IPS-18c (cell line): ENCODE measurements around the gene CIB1.

Source experiments
- H3K4me3 ChIP-seq: 2 replicates; pipeline ENCODE4 v1.7.0; 2013; ENCODE audit warnings: low read depth, mild to moderate bottlenecking, low read length, moderate library complexity; ENCODE audit not compliant: insufficient read depth
- H3K9me3 ChIP-seq: one replicate; pipeline ENCODE4 v1.6.1; 2013; ENCODE audit warnings: mild to moderate bottlenecking, low read length, moderate library complexity; ENCODE audit not compliant: control insufficient read depth, insufficient read depth

CIB1 gene

GRCh38 chr15:90207252-90207651 is 26.5 kb downstream of the CIB1 start:
- Histone ChIP-seq H3K9me3 (no peaks in the 10 kb centered on the region), H3K4me3 (no peak overlapping the region)

DNA sequence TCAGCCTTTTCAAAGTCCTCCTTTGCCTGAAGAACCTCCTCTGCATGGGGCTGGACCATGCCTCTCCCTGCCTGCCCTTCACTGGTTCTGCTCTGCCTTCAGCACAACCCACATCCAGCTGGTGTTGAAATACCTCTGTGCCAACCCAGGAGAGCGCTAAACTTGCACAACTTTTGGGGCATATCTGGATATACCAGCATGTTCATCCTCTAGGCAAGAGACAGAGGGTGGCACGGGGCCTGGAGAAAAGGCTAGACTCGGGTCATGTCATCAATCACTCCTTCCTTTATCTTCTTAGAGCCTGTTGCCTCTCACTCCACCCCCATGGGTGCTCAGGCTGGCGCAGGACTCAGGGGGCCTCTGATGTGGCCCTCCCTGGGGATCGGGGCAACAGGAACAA is 27.9 kb downstream of the CIB1 start:
- Histone ChIP-seq H3K4me3 (no peak overlapping the region; the same call in 1 of the 2 replicates), H3K9me3 (no peaks in the 10 kb centered on the region)

GRCh38 chr15:90205050-90205848 is 28.5 kb downstream of the CIB1 start:
- no peak overlapping the region for H3K4me3 ChIP-seq

GRCh38 chr15:90203922-90204321 is 29.8 kb downstream of the CIB1 start:
- no peaks in the 10 kb centered on the region for H3K9me3 ChIP-seq
- H3K4me3 ChIP-seq, result no peak overlapping the region

More at GRCh38 chr15:90205050-90205848, 28.5 kb downstream of the CIB1 start:
- H3K9me3 ChIP-seq, result no peaks in the 10 kb centered on the region

- no peaks in the 10 kb centered on the region for H3K9me3 ChIP-seq
- H3K4me3 ChIP-seq, result no peak overlapping the region
These were observed 30.3 kb downstream of the CIB1 start for GRCh38 chr15:90203473-90203872.

DNA sequence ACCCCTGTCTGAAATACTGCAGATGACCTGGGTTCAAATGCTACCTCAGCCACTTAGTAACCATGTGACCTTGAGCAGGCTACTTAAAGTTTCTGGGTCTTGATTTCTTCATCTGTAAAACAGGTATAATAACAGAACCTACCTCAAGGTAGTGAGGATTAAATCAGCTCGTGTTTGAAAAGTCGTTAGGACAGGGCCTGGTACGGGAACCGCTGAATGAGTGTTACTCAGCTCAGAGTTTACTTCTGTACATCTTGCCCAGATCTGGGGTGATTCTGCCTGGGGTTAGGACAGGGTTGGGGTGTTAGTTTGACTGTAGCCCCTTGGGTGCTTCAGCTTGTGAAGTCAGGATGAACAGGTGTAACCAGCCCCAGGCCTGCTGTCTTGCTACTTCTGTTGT is 30.8 kb downstream of the CIB1 start:
- peak overlapping the region; percentile 91; the same call in 1 of the 2 replicates for H3K4me3 ChIP-seq
- H3K9me3 ChIP-seq, result no peaks in the 10 kb centered on the region

- Histone ChIP-seq H3K4me3 (peak overlapping the region; percentile 91), H3K9me3 (no peaks in the 10 kb centered on the region)
These were observed 31.8 kb downstream of the CIB1 start for GRCh38 chr15:90201944-90202375.

- H3K4me3 ChIP-seq, result peak within 1 kb of the TSS; percentile 91
- no peaks in the 10 kb centered on the region for H3K9me3 ChIP-seq
These were observed 32.4 kb downstream of the CIB1 start, which contains the start of gene SEMA4B for GRCh38 chr15:90201130-90201943. Gene SEMA4B, plus strand, starts transcription at chr15:90201330. Its CDS starts 249 bp downstream, at chr15:90201579.

DNA sequence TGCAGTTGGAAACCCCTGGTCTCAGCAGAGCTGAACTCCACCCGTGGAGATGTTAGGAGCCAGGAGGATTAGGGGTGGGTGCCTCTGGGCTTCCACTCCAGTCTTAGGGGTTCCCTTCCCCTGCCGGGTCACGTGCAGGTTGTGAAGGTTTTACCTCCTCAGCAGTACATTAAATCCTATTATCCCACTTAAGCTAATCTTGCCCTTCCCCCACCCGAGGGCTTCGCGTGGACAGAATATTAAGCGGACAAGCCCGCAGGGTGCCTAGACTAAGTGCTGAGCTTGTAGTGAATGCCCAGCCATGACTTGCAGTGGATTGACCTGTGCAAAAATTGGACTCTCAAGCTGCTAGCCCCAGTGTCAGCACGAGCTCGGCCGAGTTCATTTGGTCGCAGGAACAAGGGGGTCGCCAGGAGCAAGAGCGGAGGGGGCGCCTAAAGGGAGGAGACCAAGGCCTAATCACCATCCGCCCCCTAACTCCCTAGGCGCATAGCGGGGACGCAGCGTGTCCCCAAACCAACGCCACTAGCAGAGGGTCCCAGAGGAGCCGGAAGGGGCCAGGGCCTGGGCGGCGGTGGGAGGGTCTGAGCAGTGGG is 33.1 kb downstream of the CIB1 start:
- H3K4me3 ChIP-seq, result peak overlapping the region; percentile 91
- H3K9me3 ChIP-seq, result no peaks in the 10 kb centered on the region

DNA sequence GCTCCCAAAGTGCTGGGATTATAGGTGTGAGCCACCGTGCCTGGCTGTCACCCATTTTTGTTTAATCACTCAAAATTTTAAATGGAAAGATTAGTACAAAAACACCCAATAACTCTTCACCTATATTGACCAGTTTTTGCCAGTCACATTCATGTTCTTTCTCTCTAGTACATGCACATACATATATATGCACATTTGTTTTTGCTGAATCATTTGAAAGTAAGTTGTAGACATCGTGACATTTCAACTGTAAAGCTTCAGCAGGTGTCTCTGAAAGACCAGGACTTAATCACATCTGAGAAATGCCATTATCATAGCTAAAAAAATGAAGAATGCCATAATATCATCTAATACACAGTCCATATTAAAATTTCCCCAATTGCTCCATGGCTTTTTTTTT is 39.1 kb downstream of the CIB1 start:
- Histone ChIP-seq H3K4me3 (no peak overlapping the region), H3K9me3 (no peaks in the 10 kb centered on the region)

DNA sequence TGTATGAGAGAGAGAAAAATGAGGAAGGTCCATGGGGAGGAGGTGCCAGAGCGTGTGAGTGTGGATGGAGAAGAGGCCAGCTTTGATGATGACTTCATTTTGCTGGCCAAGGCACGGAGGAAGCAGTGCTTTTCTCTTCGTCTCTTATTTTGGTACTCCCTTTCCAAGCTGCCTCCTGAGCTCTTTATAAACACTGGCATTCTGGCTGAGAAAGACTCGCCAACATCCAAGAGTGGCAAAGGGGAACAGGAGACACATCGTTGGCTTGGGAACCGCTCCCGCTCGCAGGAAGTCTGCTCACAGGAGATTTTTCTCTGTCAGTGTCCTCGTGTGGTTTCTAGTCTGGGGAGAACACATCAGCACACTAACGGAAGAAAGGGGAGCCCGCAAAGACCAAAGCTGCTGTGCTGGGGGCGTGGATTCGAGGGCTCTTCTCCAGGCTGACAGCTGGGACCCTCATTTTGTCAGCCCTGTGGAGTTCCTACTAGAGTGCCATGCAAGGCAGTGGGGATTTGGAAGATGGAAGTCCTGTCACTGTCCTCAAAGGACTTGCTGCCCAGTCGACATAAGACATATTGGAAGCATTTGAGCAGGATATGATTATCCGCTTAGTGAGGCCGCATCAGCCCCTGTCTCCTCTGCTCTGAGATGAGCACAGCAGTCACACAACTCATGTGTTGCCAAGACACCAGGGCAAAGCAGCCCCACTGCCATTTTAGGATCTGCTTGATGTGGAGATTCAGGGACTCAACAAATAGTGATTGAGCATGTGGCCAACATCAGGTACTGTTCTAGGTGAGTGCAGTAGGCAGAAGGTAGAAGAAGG is 40.6 kb downstream of the CIB1 start:
- H3K4me3 ChIP-seq, result no peak overlapping the region
- H3K9me3 ChIP-seq, result no peaks in the 10 kb centered on the region

DNA sequence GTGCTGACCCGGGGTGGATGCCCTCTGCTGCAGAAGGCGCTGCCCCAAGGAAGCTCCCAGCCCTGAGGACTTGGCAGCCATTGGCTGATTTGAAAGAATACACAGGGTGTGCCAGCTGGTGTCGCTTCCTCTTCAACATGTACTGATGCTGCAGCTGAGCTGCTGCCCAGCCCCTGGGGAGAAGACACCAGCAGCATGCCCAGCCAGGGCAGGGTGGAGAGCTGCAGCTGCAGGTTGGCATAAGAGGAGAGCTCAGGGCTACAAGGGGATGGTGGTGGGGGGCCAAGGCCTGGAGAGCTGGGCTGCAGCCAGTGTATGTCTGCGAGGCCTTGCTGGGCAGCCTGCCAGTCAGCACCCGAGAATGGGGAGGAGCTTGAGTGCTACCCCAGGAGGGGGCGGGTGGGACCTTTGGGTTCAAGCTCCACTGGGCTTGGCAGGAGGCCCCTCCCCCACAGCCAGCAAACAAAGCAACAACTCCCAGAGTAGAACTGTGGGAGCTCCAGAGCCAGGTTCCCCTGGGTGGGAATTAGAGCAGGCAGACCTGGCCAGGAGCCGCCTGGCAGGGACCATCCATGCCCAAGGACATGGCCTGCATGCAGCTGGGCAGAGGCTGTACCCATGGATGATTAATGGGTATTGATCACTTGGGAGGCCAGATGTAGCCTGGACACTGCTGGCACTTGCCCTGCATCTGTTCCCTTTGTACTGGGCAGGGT is 41.8 kb downstream of the CIB1 start:
- Histone ChIP-seq H3K4me3 (no peak overlapping the region), H3K9me3 (no peaks in the 10 kb centered on the region)

DNA sequence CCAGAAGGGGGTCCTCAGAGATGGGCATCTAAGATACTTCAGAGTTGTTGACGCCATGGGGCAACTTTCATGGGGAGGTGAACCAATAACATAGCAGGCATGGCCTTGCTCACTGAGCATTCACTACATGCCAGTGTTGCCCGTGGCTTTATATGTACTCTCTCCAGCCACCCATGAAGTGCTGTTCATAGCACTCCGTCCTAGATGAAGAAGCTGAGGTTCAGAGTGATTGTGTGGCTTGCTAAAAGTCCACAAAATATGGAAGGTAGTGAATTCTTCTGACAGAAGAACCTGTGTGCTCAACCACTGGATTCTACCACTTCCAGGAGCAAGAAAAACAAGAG is 42.4 kb downstream of the CIB1 start:
- no peak overlapping the region for H3K4me3 ChIP-seq
- H3K9me3 ChIP-seq, result no peaks in the 10 kb centered on the region

DNA sequence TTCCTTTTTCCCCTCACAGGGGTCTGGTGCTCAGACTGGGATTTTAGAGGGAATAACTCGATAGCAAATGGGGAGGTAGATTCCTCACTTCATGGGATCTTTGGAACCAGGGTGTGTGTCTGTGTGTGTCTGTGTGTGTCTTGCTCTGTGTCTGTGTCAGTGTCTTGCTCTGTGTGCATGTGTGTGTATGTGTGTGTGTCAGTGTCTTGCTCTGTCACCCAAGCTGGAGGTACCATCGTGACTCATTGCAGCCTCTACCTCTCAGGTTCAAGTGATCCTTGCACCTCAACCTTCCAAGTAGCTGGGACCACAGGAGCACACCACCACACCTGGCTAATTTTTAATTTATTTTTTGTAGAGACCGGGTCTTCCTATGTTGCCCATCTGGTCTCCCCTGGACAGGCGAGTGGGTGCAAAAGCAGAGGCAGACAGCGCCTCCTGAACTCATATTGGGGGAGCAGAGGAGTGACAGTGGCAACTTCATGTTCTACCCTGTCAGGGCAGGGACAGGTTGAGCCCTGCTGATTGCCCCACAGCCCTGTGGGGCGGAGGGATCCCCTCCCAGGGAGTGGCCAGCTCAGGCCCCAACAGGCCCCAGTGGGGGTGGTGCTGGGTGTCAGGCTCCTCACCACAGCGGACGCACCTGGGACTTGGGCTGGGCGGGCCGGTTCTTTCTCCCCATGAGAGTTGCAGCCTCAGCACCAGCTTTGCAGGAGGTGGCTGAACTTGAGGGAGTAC is 43.0 kb downstream of the CIB1 start:
- H3K4me3 ChIP-seq, result no peak overlapping the region
- no peaks in the 10 kb centered on the region for H3K9me3 ChIP-seq

- no peaks in the 10 kb centered on the region for H3K9me3 ChIP-seq
- H3K4me3 ChIP-seq, result no peak overlapping the region
These were observed 43.8 kb downstream of the CIB1 start for GRCh38 chr15:90189781-90190467.
